Osteoblast (primary cell): ENCODE results near the gene IGSF1. TPM values are rescaled to one million over a fixed set of nuclear protein-coding genes. Genes with fewer than 3 reads are reported as not detected.
"Not testable (repeated sequence)": the region's sequence is repeated elsewhere in the genome, so short reads cannot be mapped to it uniquely, and the experiment has no call there.

ENCODE experiments used
- DNase-seq: peaks from one replicate; pipeline ENCODE4 v3.0.0; 2011; ENCODE audit warnings: low spot score, mixed read lengths; ENCODE audit not compliant: insufficient read length; ENCODE audit errors: missing footprints
- H2AFZ ChIP-seq: 2 replicates; pipeline ENCODE4 v1.6.0; 2011; ENCODE audit warnings: mild to moderate bottlenecking, low read length
- H3K27ac ChIP-seq: 2 replicates; pipeline ENCODE4 v1.5.1; 2011; ENCODE audit warnings: mild to moderate bottlenecking, low read depth, low read length, moderate library complexity
- H3K27me3 ChIP-seq: 2 replicates; pipeline ENCODE4 v1.6.0; 2012; ENCODE audit warnings: mild to moderate bottlenecking, control low read depth, inconsistent platforms, low read length, moderate library complexity; ENCODE audit not compliant: insufficient read depth
- H3K36me3 ChIP-seq: 2 replicates; pipeline ENCODE4 v1.5.1; 2011; ENCODE audit warnings: mild to moderate bottlenecking, low read length, control low read depth, moderate library complexity; ENCODE audit not compliant: insufficient read depth
- H3K4me1 ChIP-seq: 2 replicates; pipeline ENCODE4 v1.5.1; 2011; ENCODE audit warnings: mild to moderate bottlenecking, low read length, control low read depth, moderate library complexity; ENCODE audit not compliant: insufficient read depth
- H3K4me2 ChIP-seq: 2 replicates; pipeline ENCODE4 v1.6.0; 2011; ENCODE audit warnings: mild to moderate bottlenecking, low read length; ENCODE audit not compliant: insufficient read depth
- H3K4me3 ChIP-seq: fragments of 200-600 bp; sonication (generic); 3 replicates; pipeline ENCODE4 v1.5.1; 2012; ENCODE audit warnings: mild to moderate bottlenecking, low read length, inconsistent platforms; ENCODE audit not compliant: insufficient read depth
- H3K79me2 ChIP-seq: 2 replicates; pipeline ENCODE4 v1.6.0; 2012; ENCODE audit warnings: mild to moderate bottlenecking, low read length, control low read depth, inconsistent platforms; ENCODE audit not compliant: insufficient read depth
- H3K9me3 ChIP-seq: 2 replicates; pipeline ENCODE4 v1.5.1; 2011; ENCODE audit warnings: low read depth, low read length, control low read depth
- H4K20me1 ChIP-seq: 2 replicates; pipeline ENCODE4 v1.6.0; 2012; ENCODE audit warnings: mild to moderate bottlenecking, low read length, control low read depth; ENCODE audit not compliant: insufficient read depth
- CTCF ChIP-seq: IDR thresholded peaks from 2 replicates; pipeline ENCODE4 v1.5.1; 2011; ENCODE audit warnings: mild to moderate bottlenecking, low read depth, low read length, moderate library complexity; ENCODE audit errors: extremely low read depth
- total RNA-seq: library from RNA; depleted of rRNA; stranded (reverse); fragments of >200 nt; gene quantifications from 2 replicates; pipeline ENCODE4 v1.2.3, GENCODE V29; 2012

IGSF1 gene
- total RNA-seq, 1 donor = 1.1 TPM

DNA sequence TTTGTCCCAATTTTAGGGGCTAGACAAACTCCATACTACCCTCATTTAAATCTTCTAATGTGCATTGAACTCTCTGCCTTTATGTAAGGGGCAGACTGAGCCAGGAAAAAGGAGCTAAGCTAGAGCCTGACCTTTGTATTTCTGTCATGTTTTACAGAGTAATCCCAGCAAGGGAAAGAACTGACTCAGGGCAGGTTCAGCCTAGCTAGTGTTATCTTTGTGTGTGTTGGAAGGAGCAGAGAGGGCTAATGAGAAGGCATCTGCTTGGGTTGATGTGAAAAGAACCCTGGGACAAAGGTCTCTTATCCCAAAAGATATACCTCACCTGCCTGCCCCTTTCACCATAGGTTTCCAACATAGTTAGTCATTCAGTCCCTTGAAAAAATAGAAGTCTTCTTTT, 31.7 kb downstream of the IGSF1 start:
- Histone ChIP-seq H4K20me1 (no peaks in the 10 kb centered on the region), H3K4me2 (no peak overlapping the region), H3K4me3 (no peak overlapping the region), H3K36me3 (no peaks in the 10 kb centered on the region), H3K27ac (no peak overlapping the region), H3K27me3 (no peaks in the 10 kb centered on the region), H2AFZ (no peak overlapping the region), H3K4me1 (no peaks in the 10 kb centered on the region), H3K9me3 (peaks cover 2% of the 10 kb centered on the region), H3K79me2 (no peaks in the 10 kb centered on the region)
- DNase-seq = no peak
- TF ChIP-seq CTCF = no peak

- not testable (repeated sequence) for H3K27me3 ChIP-seq, H3K9me3 ChIP-seq, H3K4me3 ChIP-seq, H3K27ac ChIP-seq, H4K20me1 ChIP-seq, H2AFZ ChIP-seq, H3K4me1 ChIP-seq, H3K4me2 ChIP-seq, H3K79me2 ChIP-seq, DNase-seq, H3K36me3 ChIP-seq
Measured at GRCh38 chrX:131250984-131251738, 37.9 kb downstream of the IGSF1 start.

DNA sequence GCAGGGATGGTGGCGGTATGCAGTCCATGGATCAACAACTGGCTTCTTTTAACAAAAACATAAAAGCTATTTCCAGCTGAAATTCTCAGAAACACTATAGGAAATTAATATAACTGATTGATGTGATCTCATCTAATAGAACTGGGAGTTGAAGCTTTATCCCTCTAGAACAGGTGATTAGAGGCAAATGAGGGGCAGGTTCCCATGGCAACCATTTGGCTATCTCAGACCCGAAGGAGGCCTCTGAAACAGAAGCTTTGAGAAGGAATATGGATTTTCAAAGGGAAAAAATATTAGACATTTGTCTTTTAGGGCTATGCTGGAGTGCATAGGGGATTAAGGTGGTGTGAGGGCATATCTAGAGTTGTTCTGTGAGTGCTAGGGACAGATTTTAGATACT, 50.0 kb downstream of the IGSF1 start:
- Histone ChIP-seq H2AFZ (no peak overlapping the region), H3K27me3 (peaks cover 7% of the 10 kb centered on the region), H3K36me3 (no peaks in the 10 kb centered on the region), H4K20me1 (no peaks in the 10 kb centered on the region), H3K9me3 (no peaks in the 10 kb centered on the region), H3K4me2 (no peak overlapping the region), H3K79me2 (no peaks in the 10 kb centered on the region), H3K4me3 (no peak overlapping the region), H3K4me1 (no peaks in the 10 kb centered on the region), H3K27ac (no peak overlapping the region)
- no peak for TF ChIP-seq CTCF
- no peak for DNase-seq

GRCh38 chrX:131237363-131237762, 51.7 kb downstream of the IGSF1 start:
- Histone ChIP-seq H4K20me1 (no peaks in the 10 kb centered on the region), H3K36me3 (no peaks in the 10 kb centered on the region), H3K4me2 (no peak overlapping the region), H3K27ac (no peak overlapping the region), H3K4me3 (no peak overlapping the region), H3K9me3 (no peaks in the 10 kb centered on the region), H2AFZ (no peak overlapping the region), H3K4me1 (no peaks in the 10 kb centered on the region), H3K79me2 (no peaks in the 10 kb centered on the region), H3K27me3 (peaks cover 7% of the 10 kb centered on the region)
- DNase-seq = no peak
- TF ChIP-seq CTCF = no peak
